ENCODE measurements around the gene B4GALT1.

DNA sequence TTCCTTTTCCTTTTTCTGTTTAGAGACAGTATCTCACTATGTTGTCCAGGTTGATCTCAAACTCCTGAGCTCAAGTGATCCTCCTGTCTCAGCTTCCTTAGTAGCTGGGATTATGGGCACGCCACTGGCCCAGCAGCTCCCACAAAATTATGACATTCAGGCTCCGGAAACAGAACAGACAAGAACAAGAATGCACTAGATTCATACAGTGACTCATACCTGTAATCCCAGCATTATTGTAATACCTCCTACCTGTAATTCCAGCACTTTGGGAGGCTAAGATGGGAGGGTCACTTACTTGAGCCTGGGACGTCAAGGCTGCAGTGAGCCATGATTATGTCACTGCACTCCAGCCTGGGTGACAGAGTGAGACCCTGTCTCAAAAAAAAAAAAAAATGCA lies 26.7 kb upstream of the B4GALT1 start:
- TF ChIP-seq GATA2 (IDR thresholded peaks at IDR 0.05; ENCODE audit: low read depth, low read length): no peak
- no peak for TF ChIP-seq GATA3 (IDR thresholded peaks at IDR 0.05; ENCODE audit: low read depth, low read length)
